B cell (primary cell): Measurements from ENCODE around the gene MPZL3.

Experiments used
- EZH2 ChIP-seq: IDR thresholded peaks from 2 replicates; pipeline ENCODE4 v1.6.1; 2012; ENCODE audit warnings: borderline replicate concordance, low read depth, mild to moderate bottlenecking, moderate library complexity, low read length; ENCODE audit not compliant: insufficient read depth, poor library complexity, severe bottlenecking
- TF ChIP-seq, protein P1 (sequence below): fragments of 200-600 bp; IDR thresholded peaks from one replicate; pipeline ENCODE4 v1.8.0; 2022; ENCODE audit warnings: antibody characterized with exemption, mild to moderate bottlenecking

DNA sequence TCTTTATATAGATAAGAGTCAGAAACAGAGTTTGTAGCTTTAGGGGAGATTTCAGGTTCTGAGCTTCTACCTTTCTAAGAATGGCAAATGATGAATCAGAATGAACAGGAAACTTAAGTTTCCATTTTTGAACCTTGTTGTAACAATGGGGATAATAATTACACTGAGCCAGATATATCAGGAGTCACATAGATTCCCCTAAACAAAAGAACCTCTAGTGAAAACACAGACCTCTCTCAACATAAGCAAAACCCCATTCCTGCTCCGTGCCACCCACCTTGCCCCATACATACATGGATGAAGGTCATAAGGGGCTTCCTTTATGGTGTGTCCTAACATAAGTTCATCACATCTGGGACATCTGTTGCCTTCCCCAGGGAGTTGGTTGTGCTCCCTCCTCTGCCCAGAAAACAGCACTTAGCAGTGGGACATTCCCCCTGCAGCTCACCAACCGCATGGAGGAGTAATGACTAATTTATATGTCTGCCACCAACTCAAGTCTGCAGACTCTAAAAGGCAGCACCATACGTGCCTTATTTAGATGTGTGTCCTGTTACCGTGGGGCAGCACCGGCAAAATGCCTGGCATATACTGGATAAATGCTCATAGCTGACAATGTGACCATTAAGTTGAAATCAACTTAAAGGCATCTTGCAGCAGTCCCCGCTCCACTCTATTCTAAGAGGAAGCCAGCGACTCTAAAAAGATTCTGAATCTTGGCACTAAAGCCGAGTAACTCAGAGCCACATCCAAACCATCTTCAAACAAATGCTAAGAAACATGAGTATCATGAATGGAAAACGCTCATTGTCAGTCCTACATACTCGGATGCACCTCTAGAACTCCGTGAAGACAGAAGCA lies 35.3 kb downstream of the MPZL3 start:
- TF ChIP-seq, protein P1, sequence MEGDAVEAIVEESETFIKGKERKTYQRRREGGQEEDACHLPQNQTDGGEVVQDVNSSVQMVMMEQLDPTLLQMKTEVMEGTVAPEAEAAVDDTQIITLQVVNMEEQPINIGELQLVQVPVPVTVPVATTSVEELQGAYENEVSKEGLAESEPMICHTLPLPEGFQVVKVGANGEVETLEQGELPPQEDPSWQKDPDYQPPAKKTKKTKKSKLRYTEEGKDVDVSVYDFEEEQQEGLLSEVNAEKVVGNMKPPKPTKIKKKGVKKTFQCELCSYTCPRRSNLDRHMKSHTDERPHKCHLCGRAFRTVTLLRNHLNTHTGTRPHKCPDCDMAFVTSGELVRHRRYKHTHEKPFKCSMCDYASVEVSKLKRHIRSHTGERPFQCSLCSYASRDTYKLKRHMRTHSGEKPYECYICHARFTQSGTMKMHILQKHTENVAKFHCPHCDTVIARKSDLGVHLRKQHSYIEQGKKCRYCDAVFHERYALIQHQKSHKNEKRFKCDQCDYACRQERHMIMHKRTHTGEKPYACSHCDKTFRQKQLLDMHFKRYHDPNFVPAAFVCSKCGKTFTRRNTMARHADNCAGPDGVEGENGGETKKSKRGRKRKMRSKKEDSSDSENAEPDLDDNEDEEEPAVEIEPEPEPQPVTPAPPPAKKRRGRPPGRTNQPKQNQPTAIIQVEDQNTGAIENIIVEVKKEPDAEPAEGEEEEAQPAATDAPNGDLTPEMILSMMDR = no peak
- no peak for TF ChIP-seq EZH2
